Gastrocnemius medialis (tissue), 4 donors: ENCODE measurements around the gene GNPDA2. TPM values are rescaled to one million over a fixed set of nuclear protein-coding genes. Genes with fewer than 3 reads are reported as not detected.

Source experiments
- ATAC-seq, 2 donors: fragments of 150-250 bp; one replicate each; pipeline ENCODE4 v1.9.1; 2016
- DNase-seq, 2 donors: peaks; one replicate each; pipeline ENCODE4 v3.0.0-alpha.2; 2019
- H3K27ac ChIP-seq, 4 donors: fragments of 200-600 bp; sonication (generic); 1 replicate in 1 of 4; 2 replicates in 3 of 4; pipeline ENCODE4 v1.5.1; 2016 to 2018; ENCODE audit warnings: mild to moderate bottlenecking in 2 of 4, moderate library complexity in 1 of 4
- H3K27me3 ChIP-seq, 3 donors: fragments of 200-600 bp; sonication (generic) in 2 of 3; 1 replicate in 1 of 3; 2 replicates in 2 of 3; pipeline versions ENCODE4 v1.5.1 to v1.6.0; 2016 to 2019; ENCODE audit warnings: mild to moderate bottlenecking in 1 of 3, moderate library complexity in 1 of 3
- H3K36me3 ChIP-seq, 2 donors: fragments of 200-600 bp; sonication (generic) in 1 of 2; one replicate each; pipeline ENCODE4 v1.5.1; 2017 to 2018
- H3K4me1 ChIP-seq, 2 donors: fragments of 200-600 bp; sonication (generic) in 1 of 2; one replicate each; pipeline ENCODE4 v1.5.1; 2016 to 2017; ENCODE audit warnings: mild to moderate bottlenecking in 2 of 2
- H3K4me3 ChIP-seq, 4 donors: fragments of 200-600 bp; sonication (generic) in 3 of 4; 1 replicate in 1 of 4; 2 replicates in 3 of 4; pipeline ENCODE4 v1.5.1; 2016 to 2019; ENCODE audit warnings: mild to moderate bottlenecking in 2 of 4
- H3K9me3 ChIP-seq, 3 donors: fragments of 200-600 bp; sonication (generic) in 2 of 3; 1 replicate in 1 of 3; 2 replicates in 2 of 3; pipeline ENCODE4 v1.5.1; 2016 to 2019
- POLR2A ChIP-seq, 2 donors: fragments of 450-650 bp; IDR thresholded peaks; one replicate each; pipeline ENCODE4 v1.6.1; 2017; ENCODE audit warnings: antibody characterized with exemption in 2 of 2, mild to moderate bottlenecking in 2 of 2, moderate library complexity in 2 of 2
- in situ Hi-C, 4 donors: fragments of 200-750 bp; cut with MboI; loops; one replicate each; pipeline versions ENCODE4 v1.15.0 to v1.8.0; 2017; ENCODE audit warnings: low sequenced_read_pairs in 4 of 4
- intact Hi-C: fragments of 100-400 bp; cut with DNase I; formaldehyde crosslinking; loops from one replicate; pipeline ENCODE4 v1.15.1; 2023; ENCODE audit warnings: low total_unique reads
- total RNA-seq, 4 donors: library from RNA; depleted of rRNA; stranded (reverse); fragments of >200 nt; gene quantifications; one replicate each; pipeline versions ENCODE4 v1.1.0 to v1.2.3, GENCODE V29; 2016
- TF ChIP-seq, protein P1 (sequence below), 5 experiments: fragments of 450-650 bp in 3 of 5; fragments of 200-600 bp in 2 of 5; sonication (generic) in 2 of 5; IDR thresholded peaks in 4 of 5; conservative IDR thresholded peaks in 1 of 5; 1 replicate in 4 of 5; 2 replicates in 1 of 5; pipeline ENCODE4 v1.5.1; 2016 to 2019; ENCODE audit warnings: antibody characterized with exemption in 5 of 5, mild to moderate bottlenecking in 3 of 5, moderate library complexity in 3 of 5

Gene GNPDA2
- total RNA-seq, 4 donors from 2014 or later: 6.2 to 16.6 (median 10.7) TPM

- no peak for TF ChIP-seq POLR2A (IDR thresholded peaks at IDR 0.05)
- TF ChIP-seq, protein P1, sequence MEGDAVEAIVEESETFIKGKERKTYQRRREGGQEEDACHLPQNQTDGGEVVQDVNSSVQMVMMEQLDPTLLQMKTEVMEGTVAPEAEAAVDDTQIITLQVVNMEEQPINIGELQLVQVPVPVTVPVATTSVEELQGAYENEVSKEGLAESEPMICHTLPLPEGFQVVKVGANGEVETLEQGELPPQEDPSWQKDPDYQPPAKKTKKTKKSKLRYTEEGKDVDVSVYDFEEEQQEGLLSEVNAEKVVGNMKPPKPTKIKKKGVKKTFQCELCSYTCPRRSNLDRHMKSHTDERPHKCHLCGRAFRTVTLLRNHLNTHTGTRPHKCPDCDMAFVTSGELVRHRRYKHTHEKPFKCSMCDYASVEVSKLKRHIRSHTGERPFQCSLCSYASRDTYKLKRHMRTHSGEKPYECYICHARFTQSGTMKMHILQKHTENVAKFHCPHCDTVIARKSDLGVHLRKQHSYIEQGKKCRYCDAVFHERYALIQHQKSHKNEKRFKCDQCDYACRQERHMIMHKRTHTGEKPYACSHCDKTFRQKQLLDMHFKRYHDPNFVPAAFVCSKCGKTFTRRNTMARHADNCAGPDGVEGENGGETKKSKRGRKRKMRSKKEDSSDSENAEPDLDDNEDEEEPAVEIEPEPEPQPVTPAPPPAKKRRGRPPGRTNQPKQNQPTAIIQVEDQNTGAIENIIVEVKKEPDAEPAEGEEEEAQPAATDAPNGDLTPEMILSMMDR (IDR thresholded peaks at IDR 0.05 in 4 of 5, conservative IDR thresholded peaks at IDR 0.05 in 1 of 5): no peak
- no peaks in the 10 kb centered on the region for H3K9me3 ChIP-seq
- no peaks in the 10 kb centered on the region for H3K27me3 ChIP-seq
- no peak overlapping the region for H3K4me3 ChIP-seq
- DNase-seq (no peak), ATAC-seq (peak in 1 of 2 donors; percentile 78)
- no peaks in the 10 kb centered on the region for H3K36me3 ChIP-seq
- peaks cover 0 to 9% of the 10 kb centered on the region in 2 donors for H3K4me1 ChIP-seq
- in situ Hi-C loops (no loop called here), intact Hi-C loops (no loop called here)
- peak overlapping the region in 1 of 4 donors; percentile 50 for H3K27ac ChIP-seq
These were observed 55.7 kb downstream of the GNPDA2 start for GRCh38 chr4:44670506-44671199.

DNA sequence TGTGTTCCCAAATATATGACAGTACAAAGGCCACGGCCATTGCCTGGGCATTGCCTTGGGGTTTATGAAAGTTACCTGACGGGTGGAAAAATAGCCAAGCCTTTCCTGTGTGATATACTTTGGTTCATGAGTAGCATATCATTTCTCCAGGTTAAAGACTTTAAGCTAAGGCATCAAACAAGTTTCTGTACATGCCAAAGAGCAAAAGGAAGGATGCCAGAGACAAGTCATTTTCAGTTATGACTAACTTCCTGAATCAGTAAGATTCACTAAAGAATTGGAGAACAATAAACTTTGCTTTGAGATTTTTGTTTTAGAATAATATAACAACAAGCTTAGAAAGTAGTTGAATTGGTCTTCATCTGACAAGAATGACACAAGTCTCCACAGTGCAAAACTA is 57.8 kb downstream of the GNPDA2 start:
- intact Hi-C loops: no loop called here
- H3K4me3 ChIP-seq: no peak overlapping the region
- TF ChIP-seq POLR2A (IDR thresholded peaks at IDR 0.05): no peak
- TF ChIP-seq, protein P1 (IDR thresholded peaks at IDR 0.05 in 4 of 5, conservative IDR thresholded peaks at IDR 0.05 in 1 of 5): no peak

DNA sequence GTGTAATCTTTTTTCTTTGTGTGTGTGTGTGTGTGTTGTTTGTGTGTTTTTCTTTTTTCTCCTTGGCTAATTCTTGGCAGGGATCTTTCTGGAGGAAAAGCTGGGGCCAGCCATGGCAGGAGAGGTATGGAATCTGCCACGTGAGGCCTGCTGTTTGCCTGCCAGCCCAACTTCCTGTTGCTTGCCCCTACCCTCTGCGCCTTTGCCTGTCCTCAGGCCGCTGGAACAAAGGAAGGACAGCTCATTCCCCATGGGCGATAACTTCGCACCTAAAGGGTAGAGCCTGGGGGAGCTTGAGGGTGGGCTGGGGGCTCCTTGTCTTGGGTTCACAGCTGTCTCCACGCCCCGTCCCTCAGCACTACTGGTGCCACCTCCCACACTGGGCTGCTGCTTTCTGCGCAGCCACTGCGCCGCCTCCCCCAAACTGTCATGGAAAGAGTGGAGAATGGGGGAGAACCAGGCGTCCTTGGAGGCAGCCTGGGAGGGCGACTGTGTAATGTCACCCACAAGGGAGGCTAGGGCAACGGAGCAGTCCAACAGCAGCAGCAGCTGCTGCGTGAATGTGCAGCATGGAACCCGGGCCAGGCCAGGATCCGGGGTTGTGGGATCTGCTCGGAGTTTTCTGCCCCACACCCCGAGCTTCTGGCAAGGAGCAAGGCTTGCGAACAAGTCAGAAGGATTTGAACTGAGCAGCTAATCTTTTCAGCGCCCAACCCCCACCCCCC is 62.7 kb downstream of the GNPDA2 start:
- Histone ChIP-seq H3K27ac (no peak overlapping the region), H3K4me1 (no peaks in the 10 kb centered on the region), H3K27me3 (no peaks in the 10 kb centered on the region), H3K9me3 (no peaks in the 10 kb centered on the region), H3K4me3 (no peak overlapping the region), H3K36me3 (no peaks in the 10 kb centered on the region)
- in situ Hi-C loops: no loop called here
- ATAC-seq (no peak), DNase-seq (no peak)
- TF ChIP-seq, protein P1 (IDR thresholded peaks at IDR 0.05 in 4 of 5, conservative IDR thresholded peaks at IDR 0.05 in 1 of 5): no peak
- no peak for TF ChIP-seq POLR2A (IDR thresholded peaks at IDR 0.05)
- intact Hi-C loops: no loop called here

More for the DNA sequence above, 57.8 kb downstream of the GNPDA2 start:
- DNase-seq (no peak), ATAC-seq (no peak)
- no peaks in the 10 kb centered on the region for H3K36me3 ChIP-seq
- H3K27ac ChIP-seq: no peak overlapping the region
- in situ Hi-C loops: no loop called here
- H3K4me1 ChIP-seq: peaks cover 0 to 9% of the 10 kb centered on the region in 2 donors
- H3K9me3 ChIP-seq: no peaks in the 10 kb centered on the region
- no peaks in the 10 kb centered on the region for H3K27me3 ChIP-seq

GRCh38 chr4:44662623-44663005 is 63.7 kb downstream of the GNPDA2 start:
- intact Hi-C loops: no loop called here

More at GRCh38 chr4:44662623-44663005, 63.7 kb downstream of the GNPDA2 start:
- H3K27me3 ChIP-seq: no peaks in the 10 kb centered on the region
- H3K9me3 ChIP-seq: no peaks in the 10 kb centered on the region
- H3K27ac ChIP-seq: no peak overlapping the region
- in situ Hi-C loops: no loop called here
- H3K4me3 ChIP-seq: no peak overlapping the region
- DNase-seq (no peak), ATAC-seq (no peak)
- no peaks in the 10 kb centered on the region for H3K4me1 ChIP-seq
- H3K36me3 ChIP-seq: no peaks in the 10 kb centered on the region
- TF ChIP-seq, protein P1 (IDR thresholded peaks at IDR 0.05 in 4 of 5, conservative IDR thresholded peaks at IDR 0.05 in 1 of 5): no peak
- no peak for TF ChIP-seq POLR2A (IDR thresholded peaks at IDR 0.05)
